Mesendoderm (in vitro differentiated cells): ENCODE data around the gene TGFA. TPM values are rescaled to one million over a fixed set of nuclear protein-coding genes. Genes with fewer than 3 reads are reported as not detected.

Source experiments
- DNase-seq: peaks from one replicate; pipeline ENCODE4 v3.0.0; 2013
- H2AK5ac ChIP-seq: 2 replicates; pipeline ENCODE4 v1.6.1; 2013; ENCODE audit warnings: low read length, inconsistent platforms
- H2BK120ac ChIP-seq: 2 replicates; pipeline ENCODE4 v1.6.1; 2013; ENCODE audit warnings: low read depth, mild to moderate bottlenecking, low read length, moderate library complexity, mixed read lengths
- H2BK15ac ChIP-seq: replicated peaks from 2 replicates; pipeline ENCODE4 v1.6.1; 2013; ENCODE audit warnings: low read depth, mild to moderate bottlenecking, moderate library complexity
- H2BK5ac ChIP-seq: 2 replicates; pipeline ENCODE4 v1.6.1; 2013; ENCODE audit warnings: low read length, inconsistent platforms
- H3K18ac ChIP-seq: 2 replicates; pipeline ENCODE4 v1.6.1; 2013; ENCODE audit warnings: mild to moderate bottlenecking, low read length, mixed read lengths
- H3K23ac ChIP-seq: one replicate; pipeline ENCODE4 v1.6.1; 2013; ENCODE audit warnings: low read length
- H3K27ac ChIP-seq: 2 replicates; pipeline ENCODE4 v1.5.1; 2013; ENCODE audit warnings: low read depth, mild to moderate bottlenecking, inconsistent platforms, low read length, moderate library complexity
- H3K27me3 ChIP-seq: 2 replicates; pipeline ENCODE4 v1.6.1; 2013; ENCODE audit warnings: low read length, control low read depth, mild to moderate bottlenecking, inconsistent platforms; ENCODE audit not compliant: insufficient read depth, poor library complexity
- H3K36me3 ChIP-seq: 2 replicates; pipeline ENCODE4 v1.6.1; 2013; ENCODE audit warnings: low read length, inconsistent platforms; ENCODE audit not compliant: control insufficient read depth, insufficient read depth
- H3K4ac ChIP-seq: one replicate; pipeline ENCODE4 v1.6.1; 2013; ENCODE audit warnings: low read depth, mild to moderate bottlenecking, low read length, moderate library complexity
- H3K4me1 ChIP-seq: 2 replicates; pipeline ENCODE4 v1.6.1; 2013; ENCODE audit warnings: low read depth, low read length, inconsistent platforms; ENCODE audit not compliant: control insufficient read depth
- H3K4me2 ChIP-seq: 2 replicates; pipeline ENCODE4 v1.6.1; 2013; ENCODE audit warnings: low read length
- H3K4me3 ChIP-seq: 2 replicates; pipeline ENCODE4 v1.5.1; 2013; ENCODE audit warnings: mild to moderate bottlenecking, low read length
- H3K56ac ChIP-seq: one replicate; pipeline ENCODE4 v1.6.1; 2013; ENCODE audit warnings: low read length
- H3K79me1 ChIP-seq: 2 replicates; pipeline ENCODE4 v1.6.1; 2013; ENCODE audit warnings: low read length, inconsistent platforms
- H3K79me2 ChIP-seq: 2 replicates; pipeline ENCODE4 v1.6.1; 2013; ENCODE audit warnings: mild to moderate bottlenecking, low read length; ENCODE audit not compliant: control insufficient read depth, insufficient read depth
- H3K9ac ChIP-seq: 2 replicates; pipeline ENCODE4 v1.6.1; 2013; ENCODE audit warnings: low read length, inconsistent platforms
- H4K5ac ChIP-seq: one replicate; pipeline ENCODE4 v1.6.1; 2013; ENCODE audit warnings: low read length
- H4K8ac ChIP-seq: one replicate; pipeline ENCODE4 v1.6.1; 2013; ENCODE audit warnings: low read depth, mild to moderate bottlenecking, control low read depth, low read length, moderate library complexity
- WGBS: extraction: QIAGEN DNeasy Blood & Tissue Kit; methylation state at CpG from one replicate; pipeline ENCODE4 v1.1.7; 2013; ENCODE audit warnings: low lambda C conversion rate, missing lambda C conversion rate; ENCODE audit not compliant: insufficient coverage; ENCODE audit errors: extremely low coverage; 5-methylcytosine and 5-hydroxymethylcytosine counted together
- polyA plus RNA-seq, 2 experiments: library from polyadenylated mRNA; stranded (reverse); fragments of 200-250 nt; gene quantifications; one replicate each; pipeline ENCODE4 v1.2.3, GENCODE V29; 2013

The TGFA gene
- polyA plus RNA-seq (2013, experiment 1 of 2) = 3.0 TPM
- polyA plus RNA-seq (2013, experiment 2 of 2) = 2.8 TPM

DNA sequence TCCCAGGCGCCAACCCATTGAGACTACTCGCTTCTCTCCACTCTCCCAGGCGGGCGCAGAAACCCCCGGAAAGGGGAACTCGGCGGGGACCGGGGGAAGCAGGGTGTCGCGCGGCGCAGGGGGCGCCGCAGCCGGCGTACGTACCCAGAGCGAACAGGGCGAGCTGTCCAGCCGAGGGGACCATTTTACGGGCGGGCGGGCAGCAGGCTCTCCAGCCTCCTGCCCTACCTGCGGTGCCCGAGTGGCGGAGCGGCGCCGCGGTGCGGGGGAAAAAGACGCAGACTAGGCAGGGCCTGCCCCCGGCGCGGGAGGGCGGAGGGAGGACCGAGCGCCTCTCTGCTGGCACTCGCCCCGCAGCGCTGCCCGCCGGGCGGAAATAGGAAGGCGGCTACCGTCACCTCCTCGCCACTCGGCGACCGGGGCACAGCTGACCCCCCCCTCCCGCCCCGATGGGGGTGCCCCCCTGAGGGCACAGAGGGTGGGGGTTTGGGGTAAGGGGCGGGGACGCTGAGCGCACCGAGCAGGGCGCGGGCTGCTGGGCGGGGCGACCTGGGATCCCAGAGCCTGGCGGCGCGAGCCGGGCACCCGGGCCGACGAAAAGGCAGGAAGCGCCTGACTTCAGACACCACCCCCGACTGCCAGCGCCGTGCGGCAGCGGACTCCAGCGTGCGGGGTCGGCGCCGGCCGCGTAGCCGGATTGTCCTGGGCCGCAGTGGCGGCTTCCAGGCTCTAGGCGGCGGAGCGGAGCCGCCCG, at the start of gene TGFA:
TSS of gene TGFA (minus strand) at position 243 of the 754 bp plus-strand sequence. CDS start at position 184, 59 bp downstream.
- H3K4me3 ChIP-seq = peak within 1 kb of the TSS; percentile 42
- H3K4me1 ChIP-seq = peaks cover 3% of the 10 kb centered on the region
- WGBS = no CpG with 5 or more reads among the region's 88 CpGs
- no peaks in the 10 kb centered on the region for H3K36me3 ChIP-seq
- H3K9ac ChIP-seq = peak within 1 kb of the TSS; percentile 61
- H3K79me1 ChIP-seq = no peaks in the 10 kb centered on the region
- H3K4ac ChIP-seq = peak within 1 kb of the TSS; percentile 25
- no peak within 1 kb of the TSS for H3K27ac ChIP-seq
- H2BK120ac ChIP-seq = no peak within 1 kb of the TSS
- H4K5ac ChIP-seq = no peak within 1 kb of the TSS
- H2BK5ac ChIP-seq = no peak within 1 kb of the TSS
- peak within 1 kb of the TSS; percentile 69 for H3K18ac ChIP-seq
- no peaks in the 10 kb centered on the region for H3K79me2 ChIP-seq
- H3K4me2 ChIP-seq = peak within 1 kb of the TSS; percentile 76
- H3K23ac ChIP-seq = no peak within 1 kb of the TSS
- no peak within 1 kb of the TSS for H2BK15ac ChIP-seq
- DNase-seq = peak; percentile 90
- H4K8ac ChIP-seq = no peak within 1 kb of the TSS
- H3K56ac ChIP-seq = peak within 1 kb of the TSS; percentile 73
- no peaks in the 10 kb centered on the region for H3K27me3 ChIP-seq
- no peak within 1 kb of the TSS for H2AK5ac ChIP-seq

DNA sequence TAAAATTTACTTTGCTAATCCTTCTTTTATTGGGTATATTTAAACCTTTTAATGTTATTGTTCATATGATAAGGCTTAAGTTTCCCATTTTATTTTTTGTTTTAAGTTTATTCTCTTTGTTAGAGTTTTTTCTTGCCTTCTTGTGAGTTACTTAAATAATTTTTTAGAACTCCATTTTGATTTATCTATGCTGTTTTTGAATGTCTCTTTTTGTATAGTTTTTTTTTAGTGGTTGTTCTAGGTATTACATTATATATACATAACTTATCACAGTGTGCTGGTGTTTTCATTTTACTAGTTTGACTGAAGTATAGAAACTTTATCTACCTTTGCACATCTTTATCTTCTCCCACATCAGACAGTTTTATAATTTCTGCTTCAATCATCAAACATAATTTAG, 49.4 kb upstream of the TGFA start:
- no peak overlapping the region for H3K56ac ChIP-seq
- no peak overlapping the region for H4K8ac ChIP-seq
- H3K79me1 ChIP-seq = no peaks in the 10 kb centered on the region
- no peak overlapping the region for H2AK5ac ChIP-seq
- no peak overlapping the region for H3K23ac ChIP-seq
- no peak overlapping the region for H3K9ac ChIP-seq
- H3K4me3 ChIP-seq = no peak overlapping the region
- no peak overlapping the region for H2BK15ac ChIP-seq
- H3K18ac ChIP-seq = no peak overlapping the region
- H3K4me1 ChIP-seq = no peaks in the 10 kb centered on the region
- H3K27ac ChIP-seq = no peak overlapping the region
- H3K27me3 ChIP-seq = no peaks in the 10 kb centered on the region
- no peak for DNase-seq
- H3K4me2 ChIP-seq = no peak overlapping the region
- H2BK120ac ChIP-seq = no peak overlapping the region
- H3K36me3 ChIP-seq = no peaks in the 10 kb centered on the region
- H3K4ac ChIP-seq = no peak overlapping the region
- no peak overlapping the region for H4K5ac ChIP-seq
- no peak overlapping the region for H2BK5ac ChIP-seq
- no peaks in the 10 kb centered on the region for H3K79me2 ChIP-seq

DNA sequence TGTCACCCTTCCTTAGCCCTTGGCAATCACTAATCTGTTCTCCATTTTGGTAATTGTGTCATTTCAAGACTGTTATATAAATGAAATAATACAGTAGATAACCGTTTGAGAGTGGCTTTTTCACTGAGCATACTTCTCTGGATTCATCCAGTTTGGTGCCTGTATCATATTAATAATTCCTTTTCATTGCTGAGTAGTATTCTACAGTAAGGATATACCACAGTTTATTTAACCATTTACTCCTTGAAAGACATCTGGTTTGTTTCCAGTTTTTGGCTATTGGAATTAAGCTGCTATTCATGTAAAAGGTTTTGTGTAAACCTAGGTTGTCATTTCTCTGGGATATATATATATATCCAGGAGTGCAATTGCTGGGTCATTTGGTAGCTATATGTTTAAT, 44.6 kb upstream of the TGFA start:
- Histone ChIP-seq H2BK120ac (no peak overlapping the region), H4K8ac (no peak overlapping the region), H3K36me3 (no peaks in the 10 kb centered on the region), H3K56ac (no peak overlapping the region), H3K27ac (no peak overlapping the region), H3K79me2 (no peaks in the 10 kb centered on the region), H3K4me2 (no peak overlapping the region), H3K79me1 (no peaks in the 10 kb centered on the region), H3K23ac (no peak overlapping the region), H2AK5ac (no peak overlapping the region), H2BK5ac (no peak overlapping the region), H3K9ac (no peak overlapping the region), H4K5ac (no peak overlapping the region), H3K4me3 (no peak overlapping the region), H3K4ac (no peak overlapping the region), H3K4me1 (no peaks in the 10 kb centered on the region), H3K27me3 (no peaks in the 10 kb centered on the region), H2BK15ac (no peak overlapping the region), H3K18ac (no peak overlapping the region)
- no peak for DNase-seq
- no CpG with 5 or more reads among the region's 1 CpG for WGBS

DNA sequence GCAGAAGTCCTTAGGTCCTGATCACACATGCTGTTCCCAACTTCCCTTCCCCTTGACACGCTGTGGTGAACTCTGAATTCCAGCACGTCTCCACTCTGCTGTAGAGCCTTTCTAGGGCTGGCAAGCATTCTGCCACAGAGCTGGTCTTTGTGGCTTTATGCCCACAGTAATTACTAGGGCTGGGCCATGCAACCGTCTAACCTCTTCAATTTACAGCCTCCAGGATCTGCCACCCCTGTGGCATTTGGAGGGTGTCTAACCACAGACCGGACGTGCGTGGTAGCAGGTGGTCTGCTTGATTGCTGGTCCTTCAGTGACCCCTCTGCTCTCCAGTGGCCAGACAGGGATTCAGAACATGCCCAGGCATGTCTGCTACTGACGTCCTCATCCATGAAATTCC, 43.1 kb upstream of the TGFA start:
- no peak overlapping the region for H3K4me2 ChIP-seq
- H4K5ac ChIP-seq = no peak overlapping the region
- no peaks in the 10 kb centered on the region for H3K79me2 ChIP-seq
- H3K4ac ChIP-seq = no peak overlapping the region
- no peak overlapping the region for H3K4me3 ChIP-seq
- no peak overlapping the region for H2BK5ac ChIP-seq
- no peaks in the 10 kb centered on the region for H3K79me1 ChIP-seq
- H3K36me3 ChIP-seq = no peaks in the 10 kb centered on the region
- no peak for DNase-seq
- no peak overlapping the region for H3K18ac ChIP-seq
- H2BK15ac ChIP-seq = no peak overlapping the region
- H4K8ac ChIP-seq = no peak overlapping the region
- no peak overlapping the region for H3K56ac ChIP-seq
- no peak overlapping the region for H3K23ac ChIP-seq
- no peak overlapping the region for H3K9ac ChIP-seq
- no peak overlapping the region for H3K27ac ChIP-seq
- H2AK5ac ChIP-seq = no peak overlapping the region
- no peaks in the 10 kb centered on the region for H3K4me1 ChIP-seq
- no CpG with 5 or more reads among the region's 7 CpGs for WGBS
- no peak overlapping the region for H2BK120ac ChIP-seq
- no peaks in the 10 kb centered on the region for H3K27me3 ChIP-seq

DNA sequence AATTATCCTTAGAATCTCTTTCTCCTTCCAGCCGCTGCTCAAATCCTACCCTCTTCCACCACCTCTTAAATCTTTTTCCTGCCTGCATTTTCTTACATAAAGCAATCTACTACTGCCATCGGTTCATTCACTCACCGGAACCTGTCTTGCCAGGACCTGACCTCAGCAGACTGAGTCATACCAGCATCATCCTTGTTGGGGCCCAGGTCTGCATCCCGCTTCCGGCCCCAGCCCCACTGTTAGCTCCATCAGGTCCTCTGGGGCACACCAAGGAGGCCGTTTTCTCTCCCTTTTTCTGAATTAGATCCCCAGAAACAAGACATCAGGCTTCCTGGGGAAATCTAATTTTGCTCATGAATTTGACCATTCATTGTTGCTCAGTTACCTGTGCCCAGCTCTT, 42.7 kb upstream of the TGFA start:
- no peak overlapping the region for H4K5ac ChIP-seq
- no peak overlapping the region for H2AK5ac ChIP-seq
- no peaks in the 10 kb centered on the region for H3K4me1 ChIP-seq
- H3K36me3 ChIP-seq = no peaks in the 10 kb centered on the region
- WGBS = no CpG with 5 or more reads among the region's 6 CpGs
- H3K9ac ChIP-seq = no peak overlapping the region
- H3K56ac ChIP-seq = no peak overlapping the region
- H3K23ac ChIP-seq = no peak overlapping the region
- no peaks in the 10 kb centered on the region for H3K27me3 ChIP-seq
- H3K4ac ChIP-seq = no peak overlapping the region
- no peak overlapping the region for H2BK15ac ChIP-seq
- H3K4me3 ChIP-seq = no peak overlapping the region
- no peaks in the 10 kb centered on the region for H3K79me1 ChIP-seq
- H3K18ac ChIP-seq = no peak overlapping the region
- no peaks in the 10 kb centered on the region for H3K79me2 ChIP-seq
- H4K8ac ChIP-seq = no peak overlapping the region
- no peak overlapping the region for H3K27ac ChIP-seq
- H2BK5ac ChIP-seq = no peak overlapping the region
- H3K4me2 ChIP-seq = no peak overlapping the region
- peak; percentile 16 for DNase-seq
- no peak overlapping the region for H2BK120ac ChIP-seq

DNA sequence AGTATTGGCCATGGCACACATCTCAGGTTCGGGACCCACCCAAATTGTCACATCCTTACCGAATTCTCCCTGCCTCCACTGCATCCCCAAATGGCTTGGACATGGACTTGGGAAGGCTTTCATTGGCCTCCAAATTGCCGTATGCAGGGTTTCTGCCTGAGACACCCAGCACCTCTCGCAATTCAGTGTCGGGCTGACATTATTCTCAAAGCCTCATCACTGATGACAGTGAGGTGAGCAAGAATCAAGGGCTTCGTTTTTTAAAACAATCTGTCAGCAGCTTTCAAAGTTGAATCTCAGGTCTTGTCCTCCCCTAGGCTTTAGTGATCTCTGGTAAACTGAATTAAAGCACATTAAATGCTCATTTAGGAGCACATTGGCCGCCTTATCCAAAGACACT, 29.5 kb upstream of the TGFA start:
- Histone ChIP-seq H3K27me3 (no peaks in the 10 kb centered on the region), H3K23ac (no peak overlapping the region), H2BK15ac (no peak overlapping the region), H4K5ac (no peak overlapping the region), H3K18ac (no peak overlapping the region), H2BK120ac (no peak overlapping the region), H3K4me2 (no peak overlapping the region), H3K4me1 (no peaks in the 10 kb centered on the region), H2AK5ac (no peak overlapping the region), H3K4ac (no peak overlapping the region), H4K8ac (no peak overlapping the region), H2BK5ac (no peak overlapping the region), H3K79me1 (no peaks in the 10 kb centered on the region), H3K79me2 (no peaks in the 10 kb centered on the region), H3K36me3 (no peaks in the 10 kb centered on the region), H3K27ac (no peak overlapping the region), H3K56ac (no peak overlapping the region), H3K4me3 (no peak overlapping the region), H3K9ac (no peak overlapping the region)
- no peak for DNase-seq
- WGBS = no CpG with 5 or more reads among the region's 7 CpGs
